Renal cortical epithelial cell (primary cell): ENCODE data around the gene YWHAQ. TPM values are rescaled to one million over a fixed set of nuclear protein-coding genes. Genes with fewer than 3 reads are reported as not detected.

ENCODE experiments used
- DNase-seq: peaks from one replicate; pipeline ENCODE4 v3.0.0-alpha.2; 2011; ENCODE audit warnings: low read depth
- total RNA-seq: library from RNA; depleted of rRNA; stranded (reverse); fragments of >200 nt; gene quantifications from 2 replicates; pipeline ENCODE4 v1.2.3, GENCODE V29; 2014

The YWHAQ gene
- 414 and 525 TPM in 2 replicates for total RNA-seq

DNA sequence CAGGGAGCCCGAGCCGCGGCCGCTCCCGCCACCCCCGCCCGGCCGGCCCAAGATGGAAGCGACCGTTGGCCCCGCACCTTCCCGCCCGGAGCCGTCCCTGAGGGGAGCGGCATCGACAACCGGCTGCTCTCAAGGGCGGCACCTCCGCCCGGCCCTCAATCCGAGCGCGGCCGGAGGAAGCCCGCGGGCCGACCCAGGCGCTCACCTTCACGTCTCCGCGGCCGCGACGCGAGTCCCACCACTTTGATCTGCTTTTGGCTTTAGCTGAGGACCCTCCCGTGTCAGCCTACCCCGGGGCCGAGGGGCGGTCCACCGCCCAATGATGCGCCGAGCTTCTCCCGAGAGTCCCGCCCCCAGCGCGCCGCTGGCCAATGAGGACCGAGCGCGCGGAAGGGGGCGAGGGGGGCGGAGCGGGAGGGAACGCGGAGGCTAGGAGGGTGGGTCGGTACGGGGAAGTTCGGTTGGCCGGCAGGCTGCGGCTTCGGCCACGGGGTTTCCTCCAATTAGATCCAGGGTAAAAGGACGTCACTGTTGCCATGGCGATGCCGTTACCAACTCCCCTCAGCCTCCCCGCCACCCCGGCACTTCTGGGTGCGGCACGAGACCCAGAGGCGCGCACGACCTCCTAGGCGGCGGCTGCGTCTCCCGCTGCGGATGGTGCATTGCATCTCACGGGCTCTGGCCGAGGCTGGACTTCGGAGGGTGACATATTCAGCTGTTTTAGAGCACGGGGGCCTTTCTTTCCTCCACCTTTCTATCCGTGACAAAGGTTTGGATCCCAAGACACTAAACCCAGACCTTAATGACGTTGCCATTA lies at the start of gene YWHAQ:
Gene YWHAQ (minus strand): TSS at position 262 of the 817 bp plus-strand sequence. CDS start 545 bp downstream, outside the sequence.
- peak; percentile 93 for DNase-seq

GRCh38 chr2:9680082-9680481 lies 49.3 kb upstream of the YWHAQ start:
- no peak for DNase-seq

- DNase-seq = no peak
Observed at GRCh38 chr2:9679218-9679617, 48.4 kb upstream of the YWHAQ start.

DNA sequence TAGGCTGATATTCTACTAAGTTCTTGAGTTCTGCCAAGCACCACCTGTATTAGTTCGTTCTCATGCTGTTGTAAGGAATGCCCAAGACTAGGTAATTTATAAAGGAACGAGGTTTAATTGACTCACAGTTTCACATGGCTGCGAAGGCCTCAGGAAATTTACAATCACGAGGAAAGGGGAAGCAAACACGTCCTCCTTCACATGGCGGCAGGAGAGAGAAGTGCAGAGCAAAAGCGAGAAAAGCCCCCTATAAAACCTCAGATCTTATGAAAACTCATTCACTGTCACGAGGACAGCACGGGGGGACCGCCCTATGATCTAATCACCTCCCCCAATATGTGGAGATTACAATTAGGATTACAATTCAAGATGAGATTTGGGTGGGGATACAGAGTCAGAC lies 47.7 kb upstream of the YWHAQ start:
- DNase-seq = no peak

DNA sequence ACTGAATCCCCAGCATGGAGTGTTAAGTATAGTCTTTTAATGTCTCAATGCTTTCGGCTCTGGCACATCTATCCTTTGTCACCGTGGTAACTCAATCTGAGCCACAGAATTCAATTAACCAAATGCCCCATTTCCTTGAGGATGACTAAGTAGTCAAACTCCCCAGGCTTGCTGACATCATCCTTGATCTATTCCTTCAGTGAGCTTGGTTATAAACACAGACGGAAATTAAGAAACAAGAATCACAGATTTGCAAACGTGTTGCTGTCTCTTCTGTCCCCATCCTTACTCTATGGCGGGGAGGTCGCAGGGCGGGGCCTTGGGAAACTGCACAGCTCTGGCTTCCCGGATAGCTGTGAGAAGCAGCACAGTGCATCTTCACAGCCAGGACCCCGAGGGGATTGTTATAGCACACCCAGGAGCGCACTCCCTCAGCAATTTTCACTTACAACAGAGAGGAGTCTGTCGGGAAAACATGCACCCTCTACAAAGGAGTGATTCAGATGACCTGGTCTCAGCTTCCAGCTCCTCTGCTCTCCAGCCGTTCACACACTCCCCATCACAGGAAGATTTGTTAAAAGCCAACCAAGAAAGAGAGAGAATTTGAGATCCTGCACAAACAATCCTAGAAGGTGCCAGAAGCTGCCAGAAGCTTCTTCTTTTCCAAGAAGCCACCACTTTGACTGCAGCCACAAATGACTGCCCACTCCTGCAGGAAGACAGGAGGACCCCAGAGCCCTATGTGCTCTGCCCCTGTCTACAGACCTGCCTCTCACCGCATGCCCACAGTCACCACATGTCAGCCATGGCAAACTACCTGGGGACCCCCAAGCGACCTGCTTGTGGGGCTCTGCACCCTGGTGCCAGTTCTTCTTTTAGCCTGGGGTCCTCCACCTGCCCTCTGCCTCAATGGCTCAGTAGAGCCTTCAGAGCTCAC lies 44.9 kb upstream of the YWHAQ start:
- DNase-seq = peak; percentile 100

DNA sequence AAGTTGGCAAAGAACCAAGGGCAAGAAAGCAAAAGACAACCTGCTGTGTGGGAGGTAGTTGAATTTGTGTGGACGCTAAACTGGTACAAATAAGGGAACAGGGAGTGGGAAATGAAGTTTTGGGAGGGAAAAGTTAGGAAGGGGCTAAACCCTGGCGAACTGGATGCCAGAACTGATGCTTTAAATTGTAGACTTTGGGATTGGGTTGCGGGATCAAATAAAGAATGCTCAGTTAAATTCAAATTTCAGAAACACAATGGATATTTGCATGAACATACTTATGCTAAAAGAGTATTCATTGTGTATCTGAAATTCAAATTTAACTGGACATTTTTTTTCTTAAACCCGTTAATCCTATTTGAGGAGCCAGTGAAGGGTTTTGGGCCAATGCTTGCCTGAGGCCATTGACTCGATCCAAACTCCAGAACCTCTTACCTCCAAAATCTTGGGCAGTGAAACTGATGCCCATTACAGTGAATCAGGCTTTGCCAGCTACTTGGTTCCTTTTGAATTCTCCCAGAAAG lies 44.2 kb upstream of the YWHAQ start:
- DNase-seq = no peak

DNA sequence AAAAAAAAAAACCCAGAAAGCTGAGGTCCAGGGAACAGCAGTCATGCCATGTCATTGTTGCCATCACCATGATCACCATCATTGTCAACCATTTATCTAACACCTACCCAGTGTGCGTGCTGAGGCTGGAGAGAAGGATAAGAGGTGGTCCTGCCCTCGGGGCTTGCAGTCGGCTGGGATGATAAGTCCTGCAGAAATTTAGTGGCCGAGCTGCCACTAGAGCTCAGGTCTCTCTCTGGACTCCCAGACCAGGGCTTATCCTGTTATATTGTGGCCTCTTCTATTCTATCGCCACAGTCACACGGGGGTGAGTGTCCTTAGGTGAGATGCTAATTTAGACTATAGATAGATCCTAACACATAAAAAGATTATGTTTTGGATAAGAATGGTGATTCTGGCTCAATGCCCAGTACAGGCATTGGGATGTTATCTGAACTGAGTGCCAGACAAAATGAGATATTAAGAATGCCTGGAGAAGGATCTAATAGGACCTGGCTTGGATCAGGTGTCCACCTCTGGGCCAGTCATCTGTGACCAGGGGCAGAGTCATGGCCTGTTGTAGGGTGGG lies 43.2 kb upstream of the YWHAQ start:
- no peak for DNase-seq

DNA sequence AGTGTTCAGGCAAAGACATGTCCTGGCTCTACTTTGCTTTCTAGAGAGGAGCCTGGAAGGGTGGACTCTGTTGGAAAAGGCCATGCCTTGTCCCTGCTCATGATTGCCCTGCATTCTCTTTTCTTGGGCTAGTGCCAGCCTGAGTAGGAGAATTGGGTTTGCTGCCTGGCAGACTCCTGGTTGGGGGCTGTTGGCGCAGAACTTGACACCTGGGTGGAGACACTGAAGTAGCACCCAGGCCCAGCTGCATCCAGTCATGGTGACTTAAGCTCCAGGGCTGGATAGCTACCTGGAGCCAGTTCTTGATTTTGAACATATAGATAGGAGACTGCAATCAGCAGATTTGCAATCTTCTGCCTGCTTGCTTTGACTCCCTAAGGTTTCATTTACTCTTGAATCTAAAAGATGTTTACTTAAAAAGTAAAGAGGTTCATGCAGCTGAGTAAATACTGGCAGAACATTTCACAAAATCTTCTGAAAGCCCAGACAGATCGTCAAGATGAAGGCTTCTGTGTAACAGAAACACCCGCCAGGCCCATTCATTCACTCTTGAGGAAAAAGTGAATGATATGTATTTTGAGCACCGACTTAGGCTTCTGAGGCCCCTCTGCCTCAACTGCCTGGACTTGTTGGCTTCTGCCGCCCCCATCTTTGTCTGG lies 38.0 kb upstream of the YWHAQ start:
- no peak for DNase-seq

DNA sequence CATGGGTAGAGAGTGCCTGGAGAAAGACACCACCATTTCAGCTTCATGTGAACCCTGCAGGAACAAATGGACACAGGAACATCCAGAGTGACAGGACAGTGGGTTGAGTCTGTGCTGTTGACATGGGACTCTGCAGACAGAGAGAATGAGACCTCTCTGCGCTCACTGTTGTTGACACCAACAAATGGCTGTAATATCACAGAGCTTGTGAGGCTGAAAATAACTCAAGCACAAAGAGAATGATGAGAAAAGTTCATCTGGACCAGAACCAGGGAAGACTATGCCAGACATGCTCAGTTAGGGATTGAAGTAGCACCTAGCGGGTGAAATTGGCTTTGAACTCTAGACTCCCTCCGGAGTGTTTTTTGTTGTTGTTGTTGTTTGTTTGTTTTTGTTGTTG lies 37.0 kb upstream of the YWHAQ start:
- no peak for DNase-seq

- no peak for DNase-seq
Observed at GRCh38 chr2:9666306-9666705, 35.5 kb upstream of the YWHAQ start.

- no peak for DNase-seq
Observed at GRCh38 chr2:9665898-9666297, 35.1 kb upstream of the YWHAQ start.

DNA sequence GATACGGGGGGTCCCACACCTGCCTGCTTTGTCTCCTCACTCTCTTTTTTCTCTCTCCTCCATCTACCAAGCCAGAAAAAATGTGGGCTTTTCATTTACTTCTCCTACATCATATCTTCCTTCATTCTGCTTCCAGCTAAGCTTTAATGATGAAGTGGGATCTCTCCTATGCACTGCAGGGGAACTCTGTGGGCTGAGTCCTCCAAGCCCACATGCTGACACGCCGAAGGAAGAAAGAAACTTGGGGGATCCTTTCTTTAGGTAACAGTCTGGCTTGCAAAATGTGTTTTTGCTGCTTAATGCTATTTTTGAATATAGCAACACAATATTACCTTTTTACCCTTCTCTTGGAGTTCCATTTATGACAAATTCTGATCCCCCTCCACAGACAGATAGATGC lies 33.6 kb upstream of the YWHAQ start:
- DNase-seq = no peak

DNA sequence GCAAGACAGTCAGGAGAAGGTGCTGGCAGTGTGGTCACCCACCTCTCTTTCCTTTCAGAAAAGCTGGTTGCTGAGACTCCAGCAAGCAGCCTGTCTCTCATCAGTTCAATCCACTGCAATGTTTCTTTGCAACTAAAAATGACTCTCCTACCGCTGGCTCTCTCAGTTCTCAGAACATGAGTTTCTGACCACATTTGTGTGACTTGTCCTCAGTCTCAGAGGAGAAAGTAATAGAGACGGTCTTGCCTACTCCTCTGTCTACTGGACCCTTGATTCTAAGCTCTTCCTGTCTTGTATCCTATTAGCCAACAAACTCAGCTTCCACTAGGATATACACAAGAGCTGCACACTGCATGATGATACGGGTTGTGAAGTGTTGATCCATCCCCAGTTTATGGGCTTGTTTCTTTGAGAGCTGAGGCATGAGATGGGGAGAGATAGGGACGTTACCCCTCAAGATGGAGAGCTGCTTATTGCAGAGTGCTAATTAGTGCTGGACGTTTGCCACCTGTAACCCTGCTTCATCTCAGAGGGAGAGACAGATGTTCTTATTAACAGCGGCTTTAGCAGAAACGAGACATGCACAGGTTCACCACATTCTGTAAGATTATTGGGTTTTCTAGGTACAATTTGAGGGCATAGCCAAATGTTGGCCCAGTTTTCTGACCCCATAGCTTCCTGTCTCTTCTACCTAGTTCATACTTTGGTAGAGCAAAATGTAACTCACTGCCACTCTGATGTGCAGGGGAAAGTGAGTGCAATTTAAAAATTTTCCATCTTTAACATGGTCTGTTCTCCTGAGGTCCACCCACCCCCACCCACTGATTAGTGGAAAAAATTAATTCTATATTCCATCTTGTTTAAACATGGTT lies 32.4 kb upstream of the YWHAQ start:
- no peak for DNase-seq

DNA sequence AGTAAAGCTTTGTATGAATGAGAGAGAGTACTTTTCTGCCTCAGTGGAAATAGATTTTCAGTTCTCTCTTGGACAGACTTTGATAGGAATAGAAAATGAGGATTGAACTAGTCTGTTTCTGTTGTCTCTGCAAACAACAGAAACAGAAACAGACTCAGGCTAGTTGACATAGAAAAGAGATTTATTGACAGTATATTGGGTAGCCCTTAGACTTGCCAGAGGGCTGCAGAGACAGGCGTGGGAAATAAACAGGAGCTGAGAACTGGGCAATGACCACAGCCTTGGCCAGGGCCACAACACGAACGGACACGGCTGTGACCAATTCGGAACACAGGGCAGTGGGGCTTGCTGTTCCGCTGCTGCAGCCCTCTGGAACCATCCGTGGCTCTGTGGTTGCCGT lies 30.5 kb upstream of the YWHAQ start:
- DNase-seq = no peak

- no peak for DNase-seq
Observed at GRCh38 chr2:9660781-9661180, 30.0 kb upstream of the YWHAQ start.

DNA sequence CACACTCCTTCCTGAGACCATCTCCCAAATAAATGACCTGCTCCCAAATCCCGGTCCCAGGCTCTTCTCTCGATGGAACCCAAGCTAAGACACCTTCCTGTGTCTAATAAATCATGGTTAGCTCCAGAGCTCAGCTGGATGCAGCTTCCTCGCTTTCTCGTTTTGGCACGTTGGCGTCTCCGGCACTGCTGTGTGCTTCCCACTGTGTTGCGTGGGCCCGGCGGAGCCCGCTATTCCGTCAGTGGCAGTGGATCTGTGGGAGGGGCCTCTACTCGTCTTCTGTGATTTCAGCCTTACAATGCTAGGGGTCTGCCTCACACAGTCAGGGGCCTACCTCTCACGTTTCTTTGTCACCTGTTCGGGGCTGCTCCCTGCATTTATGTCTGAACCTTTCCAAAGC lies 29.4 kb upstream of the YWHAQ start:
- DNase-seq = no peak

DNA sequence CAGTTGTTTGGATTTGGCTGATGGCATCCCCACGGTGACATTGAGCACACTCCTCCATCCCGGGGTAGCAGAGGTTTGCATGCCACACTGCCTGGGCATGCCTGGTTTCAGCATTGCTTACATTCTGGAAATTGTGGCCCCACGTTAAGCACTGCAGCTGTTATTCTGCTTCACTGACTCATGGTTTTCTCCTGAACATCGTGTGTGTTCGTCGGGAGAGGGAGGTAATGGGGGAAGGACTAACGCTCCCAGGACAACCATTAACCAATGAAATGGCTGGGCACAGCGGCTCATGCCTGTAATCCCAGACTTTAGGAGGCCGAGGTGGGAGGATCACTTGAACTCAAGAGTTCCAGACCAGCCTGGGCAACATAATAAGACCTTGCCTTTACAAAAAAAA lies 28.2 kb upstream of the YWHAQ start:
- peak; percentile 93 for DNase-seq

DNA sequence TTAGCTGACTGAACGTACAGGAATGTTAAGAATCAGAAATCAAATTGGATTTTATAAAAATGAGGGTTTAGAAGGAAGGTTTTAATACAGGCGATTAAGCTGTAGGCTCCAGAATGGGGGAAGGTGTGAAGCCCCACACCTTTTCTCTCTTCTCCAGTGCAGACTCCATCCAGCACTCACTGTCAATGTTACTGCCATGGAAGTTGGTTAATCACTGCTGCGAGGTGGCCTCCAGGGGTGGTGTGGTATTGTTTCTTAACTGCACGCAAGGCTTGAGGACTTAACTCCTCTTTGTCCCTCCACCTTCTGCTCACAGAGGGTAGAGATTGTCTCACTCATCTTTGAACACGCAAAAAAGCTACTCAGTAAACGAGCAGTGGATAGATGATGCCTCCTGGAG lies 26.9 kb upstream of the YWHAQ start:
- DNase-seq = peak; percentile 23

DNA sequence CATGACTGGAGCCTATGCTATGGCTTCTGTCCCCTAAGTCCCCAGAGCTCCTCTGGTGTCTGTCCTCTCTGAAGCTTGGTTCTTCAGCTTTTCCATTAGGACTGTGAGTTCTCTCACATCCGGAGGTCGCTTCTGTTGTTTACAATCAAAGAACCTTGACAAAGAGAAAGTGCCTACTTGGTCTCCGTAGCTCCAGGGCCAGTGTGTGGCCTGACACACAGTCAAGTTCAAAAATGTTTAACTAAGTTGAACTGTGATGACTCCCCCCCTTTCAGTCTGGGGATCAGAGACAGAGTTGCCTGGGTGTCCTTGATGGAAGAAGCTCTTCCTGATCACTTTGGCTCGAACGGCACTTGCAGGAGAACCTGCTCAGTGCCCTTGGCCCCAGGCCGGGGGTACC lies 26.3 kb upstream of the YWHAQ start:
- peak; percentile 73 for DNase-seq

DNA sequence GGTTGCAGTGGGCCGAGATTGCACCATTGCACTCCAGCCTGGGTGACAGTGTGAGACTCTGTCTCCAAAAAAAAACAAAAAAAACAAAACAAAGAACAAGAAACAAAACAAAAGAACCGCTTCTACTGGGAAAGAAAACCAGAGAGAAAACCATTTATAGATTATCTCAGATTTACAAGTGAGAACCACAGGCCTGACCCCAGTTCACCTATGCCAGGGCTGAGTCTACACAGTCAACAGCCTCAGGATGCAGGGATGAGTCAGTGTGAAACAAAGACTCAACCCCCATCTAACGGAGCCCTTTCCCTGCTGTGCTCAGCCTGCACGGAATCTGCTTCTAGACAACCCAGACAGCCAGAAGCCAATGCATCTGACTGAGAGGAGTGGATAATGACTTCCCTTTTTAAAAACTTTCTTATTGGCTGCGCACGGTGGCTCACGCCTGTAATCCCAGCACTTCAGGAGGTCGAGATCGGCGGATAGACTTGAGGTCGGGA lies 25.5 kb upstream of the YWHAQ start:
- DNase-seq = peak; percentile 97
